Measurements from ENCODE around the gene PHC2.

DNA sequence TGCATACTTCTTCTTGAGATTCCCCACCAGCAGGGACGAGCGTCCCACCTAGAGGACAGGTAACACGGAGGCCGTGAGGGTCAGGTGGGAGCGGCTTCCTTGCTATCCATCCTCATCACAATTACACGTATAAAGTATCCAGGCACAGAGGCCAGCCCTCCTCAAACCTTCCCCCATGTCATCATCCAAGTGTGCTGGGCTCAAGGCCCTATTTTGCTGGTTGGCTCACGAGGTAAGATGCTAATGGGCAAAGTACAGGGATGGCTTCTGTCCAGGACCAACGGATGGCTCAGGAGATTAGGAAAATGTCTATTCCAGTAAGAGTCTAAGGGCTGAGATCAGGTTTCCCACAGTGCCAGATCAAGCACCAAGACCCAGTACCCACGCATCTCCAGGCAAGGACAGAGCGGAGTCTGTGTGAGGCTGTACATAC, 98.5 kb downstream of the PHC2 start:
- TF ChIP-seq CTCF (IDR thresholded peaks at IDR 0.05; ENCODE audit: low read length): no peak
- TF ChIP-seq EZH2 (IDR thresholded peaks at IDR 0.05; ENCODE audit: borderline replicate concordance, low read length): no peak
